Measurements from ENCODE around the gene TENT5C. TPM values are rescaled to one million over a fixed set of nuclear protein-coding genes. Genes with fewer than 3 reads are reported as not detected.

TENT5C gene
- total RNA-seq, 1 experiment from 2014 or later: 1.4 TPM

- no peak overlapping the region for H2AFZ ChIP-seq (ENCODE audit: low read depth, low read length, poor library complexity, severe bottlenecking)
- H3K27ac ChIP-seq (ENCODE audit: low read depth, low read length): no peak overlapping the region
- H4K20me1 ChIP-seq (ENCODE audit: insufficient read depth): no peaks in the 10 kb centered on the region
- no peaks in the 10 kb centered on the region for H3K36me3 ChIP-seq (ENCODE audit: control insufficient read depth in 1 of 2, insufficient read depth in 2 of 2, low read length in 2 of 2)
- H3K4me1 ChIP-seq (ENCODE audit: control insufficient read depth in 1 of 2, insufficient read depth in 2 of 2, low read length in 2 of 2): no peaks in the 10 kb centered on the region
- H3K4me2 ChIP-seq (ENCODE audit: low read length): no peak overlapping the region
- TF ChIP-seq TCF7L2 (IDR thresholded peaks at IDR 0.05; ENCODE audit: borderline replicate concordance, extremely low read depth, insufficient read depth, insufficient read length): no peak
- no peak for ATAC-seq
- H3K9ac ChIP-seq (ENCODE audit: low read length): no peak overlapping the region
- no peak for DNase-seq (ENCODE audit: low read depth, low spot score)
- no TSS peak for BruUV-seq (replicated peaks)
- no peaks in the 10 kb centered on the region for H3K9me3 ChIP-seq (ENCODE audit: control insufficient read depth in 1 of 2, insufficient read depth in 1 of 2, low read depth in 1 of 2, low read length in 2 of 2)
- ChIA-PET CTCF (no interaction called here), POLR2A (no interaction called here), RAD21 (ENCODE audit: low non-redundant PET in 1 of 2, low total read pairs in 2 of 2, uncharacterized antibody in 2 of 2, unreplicated experiment in 2 of 2) (no interaction called here)
- no peaks in the 10 kb centered on the region for H3K79me2 ChIP-seq (ENCODE audit: insufficient read depth, low read length)
- no peaks in the 10 kb centered on the region for H3K9me2 ChIP-seq (ENCODE audit: insufficient read depth)
- intact Hi-C loops (cut with micrococcal nuclease): no loop called here
- no peaks in the 10 kb centered on the region for H3K27me3 ChIP-seq (ENCODE audit: insufficient read depth, low read length)
- H3K4me3 ChIP-seq (replicated peaks in 1 of 2; ENCODE audit: low read depth in 1 of 2, low read length in 2 of 2): no peak overlapping the region
Observed at GRCh38 chr1:117584181-117584580, 21.7 kb upstream of the TENT5C start.

- Histone ChIP-seq H4K20me1 (ENCODE audit: insufficient read depth) (no peaks in the 10 kb centered on the region), H3K27ac (ENCODE audit: low read depth, low read length) (no peak overlapping the region), H3K79me2 (ENCODE audit: insufficient read depth, low read length) (no peaks in the 10 kb centered on the region), H3K4me3 (replicated peaks in 1 of 2; ENCODE audit: low read depth in 1 of 2, low read length in 2 of 2) (no peak overlapping the region), H3K36me3 (ENCODE audit: control insufficient read depth in 1 of 2, insufficient read depth in 2 of 2, low read length in 2 of 2) (no peaks in the 10 kb centered on the region), H3K4me1 (ENCODE audit: control insufficient read depth in 1 of 2, insufficient read depth in 2 of 2, low read length in 2 of 2) (no peaks in the 10 kb centered on the region), H3K4me2 (ENCODE audit: low read length) (no peak overlapping the region), H3K9me2 (ENCODE audit: insufficient read depth) (no peaks in the 10 kb centered on the region), H3K9me3 (ENCODE audit: control insufficient read depth in 1 of 2, insufficient read depth in 1 of 2, low read depth in 1 of 2, low read length in 2 of 2) (no peaks in the 10 kb centered on the region), H3K27me3 (ENCODE audit: insufficient read depth, low read length) (no peaks in the 10 kb centered on the region), H3K9ac (ENCODE audit: low read length) (no peak overlapping the region), H2AFZ (ENCODE audit: low read depth, low read length, poor library complexity, severe bottlenecking) (no peak overlapping the region)
- CTCF ChIA-PET: no interaction called here
- DNase-seq (ENCODE audit: low read depth, low spot score) (no peak), ATAC-seq (no peak)
- POLR2A ChIA-PET: no interaction called here
- RAD21 ChIA-PET (ENCODE audit: low non-redundant PET in 1 of 2, low total read pairs in 2 of 2, uncharacterized antibody in 2 of 2, unreplicated experiment in 2 of 2): no interaction called here
- intact Hi-C loops (cut with micrococcal nuclease): no loop called here
- no TSS peak for BruUV-seq (replicated peaks)
- TF ChIP-seq ZNF274 (IDR thresholded peaks at IDR 0.05; ENCODE audit: low read depth, low read length): no peak
- TF ChIP-seq SRF (IDR thresholded peaks at IDR 0.05; ENCODE audit: low read depth): no peak
- TF ChIP-seq ATF3 (IDR thresholded peaks at IDR 0.05): no peak
Observed at GRCh38 chr1:117585086-117585485, 20.8 kb upstream of the TENT5C start.
